Epithelial cell of proximal tubule (primary cell): ENCODE data around the gene HMGN4. TPM values are rescaled to one million over a fixed set of nuclear protein-coding genes. Genes with fewer than 3 reads are reported as not detected.
A peak's percentile ranks its signal among the peaks of the same experiment; 100 is the strongest.

Experiments
- DNase-seq: peaks from one replicate; pipeline ENCODE4 v3.0.0-alpha.2; 2011; ENCODE audit warnings: low read depth
- H3K4me3 ChIP-seq: 2 replicates; pipeline ENCODE4 v1.5.1; 2011; ENCODE audit warnings: low read depth, mild to moderate bottlenecking, low read length
- total RNA-seq: library from RNA; depleted of rRNA; stranded (reverse); fragments of >200 nt; gene quantifications from 2 replicates; pipeline ENCODE4 v1.2.3, GENCODE V29; 2015
- TF ChIP-seq, protein P1 (sequence below): conservative IDR thresholded peaks from 2 replicates; pipeline ENCODE4 v1.5.1; 2012; ENCODE audit warnings: low read depth, mild to moderate bottlenecking, low read length

Gene HMGN4
- total RNA-seq, 1 donor from 2014 or later, result 60.4 TPM

DNA sequence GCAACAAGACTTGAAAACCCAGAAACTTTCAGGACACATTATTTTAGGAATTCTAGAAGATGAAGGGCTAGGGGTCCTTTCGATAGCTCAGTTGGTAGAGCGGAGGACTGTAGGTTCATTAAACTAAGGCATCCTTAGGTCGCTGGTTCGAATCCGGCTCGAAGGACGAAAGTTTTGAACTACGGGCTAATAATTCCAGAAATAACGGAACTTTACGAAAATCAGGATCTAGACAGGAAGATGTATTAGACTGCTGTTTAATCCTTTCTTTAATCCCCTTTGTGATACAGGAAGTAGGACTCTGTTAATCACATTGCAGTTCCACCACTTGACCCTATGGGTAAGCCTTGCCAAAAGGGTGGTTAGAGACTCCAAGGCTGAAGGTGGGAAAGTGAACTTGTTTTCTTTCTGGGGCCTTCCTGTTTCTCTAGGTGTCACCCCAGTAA lies 37.4 kb downstream of the HMGN4 start:
- H3K4me3 ChIP-seq, result no peak overlapping the region
- TF ChIP-seq, protein P1, sequence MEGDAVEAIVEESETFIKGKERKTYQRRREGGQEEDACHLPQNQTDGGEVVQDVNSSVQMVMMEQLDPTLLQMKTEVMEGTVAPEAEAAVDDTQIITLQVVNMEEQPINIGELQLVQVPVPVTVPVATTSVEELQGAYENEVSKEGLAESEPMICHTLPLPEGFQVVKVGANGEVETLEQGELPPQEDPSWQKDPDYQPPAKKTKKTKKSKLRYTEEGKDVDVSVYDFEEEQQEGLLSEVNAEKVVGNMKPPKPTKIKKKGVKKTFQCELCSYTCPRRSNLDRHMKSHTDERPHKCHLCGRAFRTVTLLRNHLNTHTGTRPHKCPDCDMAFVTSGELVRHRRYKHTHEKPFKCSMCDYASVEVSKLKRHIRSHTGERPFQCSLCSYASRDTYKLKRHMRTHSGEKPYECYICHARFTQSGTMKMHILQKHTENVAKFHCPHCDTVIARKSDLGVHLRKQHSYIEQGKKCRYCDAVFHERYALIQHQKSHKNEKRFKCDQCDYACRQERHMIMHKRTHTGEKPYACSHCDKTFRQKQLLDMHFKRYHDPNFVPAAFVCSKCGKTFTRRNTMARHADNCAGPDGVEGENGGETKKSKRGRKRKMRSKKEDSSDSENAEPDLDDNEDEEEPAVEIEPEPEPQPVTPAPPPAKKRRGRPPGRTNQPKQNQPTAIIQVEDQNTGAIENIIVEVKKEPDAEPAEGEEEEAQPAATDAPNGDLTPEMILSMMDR, result no peak
- DNase-seq, result no peak

DNA sequence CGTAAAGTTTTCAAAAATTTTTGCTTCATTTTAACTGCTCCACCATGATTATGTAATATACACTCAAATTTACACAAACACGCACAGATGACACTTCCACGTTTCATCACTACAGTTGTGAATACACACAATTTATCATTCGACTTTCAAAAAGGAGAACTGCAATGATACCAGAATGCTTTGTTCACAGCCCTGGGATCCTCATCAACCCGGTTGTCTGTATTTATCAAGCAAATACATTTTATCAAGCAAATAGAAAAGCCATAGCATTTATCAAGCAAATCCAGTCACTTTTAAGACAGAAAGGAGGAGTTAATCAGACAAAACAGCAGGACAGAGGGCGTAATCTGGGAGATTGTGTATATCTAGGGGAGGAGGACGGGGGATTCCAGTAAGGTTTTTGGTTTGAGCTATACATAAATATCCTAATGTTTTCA lies 38.3 kb downstream of the HMGN4 start:
- no peak for DNase-seq
- TF ChIP-seq, protein P1, result no peak
- H3K4me3 ChIP-seq, result no peak overlapping the region

DNA sequence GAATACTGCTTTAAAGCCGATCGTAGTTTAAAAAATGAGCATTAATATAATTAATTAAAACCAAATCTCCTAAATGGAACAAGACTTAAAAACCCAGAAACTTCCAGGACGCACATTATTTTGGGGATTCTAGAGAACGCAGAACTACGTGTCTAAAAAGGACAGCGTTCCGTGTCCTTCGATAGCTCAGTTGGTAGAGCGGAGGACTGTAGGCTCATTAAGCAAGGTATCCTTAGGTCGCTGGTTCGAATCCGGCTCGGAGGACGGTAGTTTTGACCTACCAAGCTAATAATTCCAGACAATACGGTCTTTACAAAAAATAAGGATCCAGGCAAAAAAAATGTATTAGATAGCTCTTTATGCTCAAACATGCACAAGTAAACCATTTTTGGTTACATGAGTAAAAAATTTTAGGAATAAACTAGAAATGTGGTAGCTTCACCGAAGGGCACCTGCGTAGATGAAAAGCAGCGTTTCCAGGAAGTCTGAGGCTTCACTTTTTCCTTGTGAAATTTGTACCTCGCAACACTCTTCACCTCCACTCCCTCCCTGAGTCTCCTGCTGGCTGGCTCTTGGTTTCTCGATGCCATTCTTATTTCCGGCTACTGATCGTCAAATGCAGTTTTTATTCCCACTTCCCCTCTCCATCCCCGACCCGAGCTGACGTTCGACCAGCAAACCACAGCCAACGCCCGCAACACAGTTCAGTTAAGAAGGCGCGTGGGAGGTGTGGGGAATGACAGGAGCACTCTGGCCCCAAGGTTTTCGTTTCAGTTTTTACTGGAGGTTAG lies 39.0 kb downstream of the HMGN4 start:
- no peak for DNase-seq
- TF ChIP-seq, protein P1, result no peak
- H3K4me3 ChIP-seq, result peak overlapping the region; percentile 58

DNA sequence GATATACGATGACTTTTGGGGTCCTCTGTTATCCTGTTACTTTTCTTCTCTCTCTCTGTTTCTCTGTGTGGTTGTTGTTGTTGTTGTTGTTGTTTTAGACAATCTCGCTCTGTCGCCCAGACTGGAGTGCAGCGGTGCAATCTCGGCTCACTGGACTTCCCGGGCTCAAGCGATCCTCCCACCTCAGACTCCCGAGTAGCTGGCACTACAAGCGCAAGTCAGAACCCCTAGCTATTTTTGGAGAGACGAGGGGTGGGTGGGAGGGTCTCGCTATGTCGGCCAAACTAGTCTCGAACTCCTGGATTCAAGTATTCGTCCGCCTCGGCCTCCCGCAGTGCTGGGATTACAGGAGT lies 39.5 kb downstream of the HMGN4 start:
- no peak for DNase-seq
- TF ChIP-seq, protein P1, result no peak
- peak overlapping the region; percentile 58 for H3K4me3 ChIP-seq

DNA sequence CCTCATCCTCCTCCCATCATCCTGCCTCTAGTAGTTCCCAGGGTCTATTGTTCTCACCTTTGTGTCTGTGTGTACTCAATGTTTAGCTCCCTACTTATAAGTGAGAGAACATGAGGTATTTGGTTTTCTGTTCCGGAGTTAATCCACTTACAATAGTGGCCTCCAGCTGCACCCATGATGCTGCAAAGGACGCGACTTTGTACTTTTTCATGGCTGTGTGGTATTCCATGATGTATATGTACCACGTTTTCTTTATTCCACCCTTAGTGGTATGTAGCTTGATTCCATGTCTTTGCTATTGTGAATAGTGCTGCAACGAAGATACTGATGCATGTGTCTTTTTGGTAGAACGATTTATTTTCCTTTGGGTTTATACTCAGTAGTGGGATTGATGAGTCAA lies 40.1 kb downstream of the HMGN4 start:
- TF ChIP-seq, protein P1, result no peak
- H3K4me3 ChIP-seq, result no peak overlapping the region
- no peak for DNase-seq

DNA sequence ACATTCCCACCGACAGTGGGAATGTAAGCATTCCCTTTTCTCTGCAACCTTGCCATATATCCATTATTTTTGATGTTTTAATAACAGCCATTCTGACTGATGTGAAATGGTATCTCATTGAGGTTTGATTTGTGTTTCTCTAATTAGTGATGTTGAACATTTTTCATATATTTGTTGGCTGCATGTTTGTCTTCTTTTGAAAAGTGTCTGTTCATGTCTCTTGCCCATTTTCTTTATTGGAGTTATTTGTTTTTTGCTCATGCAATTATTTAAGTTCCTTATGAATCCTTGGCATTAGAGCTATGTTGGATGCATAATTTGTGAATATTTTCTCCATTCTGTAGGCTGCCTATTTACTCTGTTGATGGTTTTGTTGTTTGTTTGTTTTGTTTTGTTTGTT lies 40.6 kb downstream of the HMGN4 start:
- H3K4me3 ChIP-seq, result no peak overlapping the region
- TF ChIP-seq, protein P1, result no peak
- no peak for DNase-seq

DNA sequence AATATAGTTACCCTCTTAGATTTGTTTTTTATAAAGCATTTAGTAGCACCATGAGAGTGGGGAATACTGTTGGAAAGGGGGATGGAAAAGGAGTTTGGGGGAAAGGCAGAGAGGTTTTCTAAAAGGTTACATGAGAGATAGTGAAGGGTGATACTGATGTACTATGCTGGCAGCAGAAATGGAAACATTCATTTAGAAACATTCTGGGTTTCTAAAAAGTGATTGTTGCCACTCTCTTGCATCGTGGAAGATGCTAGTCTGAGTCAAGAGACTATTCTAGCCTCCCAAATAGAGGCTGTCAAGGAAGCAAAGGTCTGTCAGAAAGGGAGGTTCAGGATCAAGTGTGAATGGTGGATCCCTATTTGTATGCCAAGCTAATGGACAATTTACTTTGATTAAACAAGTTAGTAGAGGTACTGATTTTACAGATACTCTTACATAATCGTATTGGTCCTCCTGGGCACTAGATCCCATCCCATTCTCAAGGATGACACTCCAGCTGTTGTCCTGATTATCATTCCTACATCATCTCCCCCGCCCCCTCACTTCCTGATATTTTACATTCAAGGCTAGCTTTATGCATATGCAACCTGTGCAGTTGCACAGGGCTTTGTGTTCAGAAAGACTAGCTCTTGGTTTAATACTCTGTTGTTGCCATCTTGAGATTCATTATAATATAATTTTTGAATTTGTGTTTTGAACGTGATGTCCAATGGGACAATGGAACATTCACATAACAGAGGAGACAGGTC lies 43.2 kb downstream of the HMGN4 start:
- no peak overlapping the region for H3K4me3 ChIP-seq

More for the DNA sequence above, 43.2 kb downstream of the HMGN4 start:
- TF ChIP-seq, protein P1, result no peak
- no peak for DNase-seq
